ENCODE measurements around the gene GNAT2. TPM values are rescaled to one million over a fixed set of nuclear protein-coding genes. Genes with fewer than 3 reads are reported as not detected.
A peak's percentile ranks its signal among the peaks of the same experiment; 100 is the strongest.

Gene GNAT2
- total RNA-seq, 1 donor from 2014 or later: not detected

DNA sequence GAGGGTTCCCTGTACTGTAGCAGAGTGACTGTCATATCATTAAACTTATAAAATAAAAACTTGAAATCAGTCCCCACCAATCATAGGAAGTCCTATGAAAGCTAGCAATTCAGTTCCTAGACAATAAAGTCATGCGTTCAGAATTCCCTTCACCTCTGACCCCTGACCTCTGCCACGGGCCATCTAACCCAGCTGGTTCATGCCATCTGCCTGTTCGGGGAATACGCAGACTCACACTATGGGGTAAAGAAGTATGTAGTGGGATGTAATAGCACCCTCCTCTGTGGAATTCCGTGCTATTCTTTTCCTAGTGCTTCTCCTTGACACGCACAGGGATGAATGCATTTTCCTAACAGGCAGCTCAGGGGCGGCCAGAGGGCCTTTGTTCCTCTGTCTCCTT, 38.6 kb upstream of the GNAT2 start:
- peaks cover 22 to 34% (median 29%) of the 10 kb centered on the region in 3 donors for H3K36me3 ChIP-seq (ENCODE audit: control insufficient read depth in 3 of 3, insufficient read depth in 3 of 3, low read length in 3 of 3)
- no peaks in the 10 kb centered on the region for H3K27me3 ChIP-seq (ENCODE audit: control insufficient read depth in 3 of 3, insufficient read depth in 3 of 3, low read length in 3 of 3)
- H3K27ac ChIP-seq (ENCODE audit: low read depth, low read length): no peak overlapping the region

GRCh38 chr1:109657395-109657794, 38.0 kb upstream of the GNAT2 start:
- Histone ChIP-seq H3K4me3 (ENCODE audit: low read length in 3 of 3) (no peak overlapping the region), H3K9me3 (ENCODE audit: control insufficient read depth in 3 of 3, low read length in 3 of 3) (no peaks in the 10 kb centered on the region), H3K9ac (ENCODE audit: low read depth in 1 of 3, low read length in 3 of 3) (no peak overlapping the region), H3K27ac (ENCODE audit: low read depth, low read length) (no peak overlapping the region), H3K36me3 (ENCODE audit: control insufficient read depth in 3 of 3, insufficient read depth in 3 of 3, low read length in 3 of 3) (peaks cover 21 to 34% (median 29%) of the 10 kb centered on the region in 3 donors), H3K4me1 (ENCODE audit: control insufficient read depth in 3 of 3, insufficient read depth in 3 of 3, low read length in 3 of 3) (peaks cover 19 to 40% (median 23%) of the 10 kb centered on the region in 3 donors), H3K27me3 (ENCODE audit: control insufficient read depth in 3 of 3, insufficient read depth in 3 of 3, low read length in 3 of 3) (no peaks in the 10 kb centered on the region)

More for the DNA sequence above, 38.6 kb upstream of the GNAT2 start:
- H3K4me3 ChIP-seq (ENCODE audit: low read length in 3 of 3): no peak overlapping the region
- H3K9ac ChIP-seq (ENCODE audit: low read depth in 1 of 3, low read length in 3 of 3): peak overlapping the region in 1 of 3 donors; percentile 19
- H3K9me3 ChIP-seq (ENCODE audit: control insufficient read depth in 3 of 3, low read length in 3 of 3): no peaks in the 10 kb centered on the region
- H3K4me1 ChIP-seq (ENCODE audit: control insufficient read depth in 3 of 3, insufficient read depth in 3 of 3, low read length in 3 of 3): peaks cover 19 to 40% (median 24%) of the 10 kb centered on the region in 3 donors

GRCh38 chr1:109655615-109656519, 36.5 kb upstream of the GNAT2 start, which contains the start of gene GSTM4:
GSTM4 (plus strand) TSS chr1:109656099; CDS start chr1:109656390, 291 bp downstream.
- peaks cover 19 to 40% (median 23%) of the 10 kb centered on the region in 3 donors for H3K4me1 ChIP-seq (ENCODE audit: control insufficient read depth in 3 of 3, insufficient read depth in 3 of 3, low read length in 3 of 3)
- peak within 1 kb of the TSS; percentile 83 for H3K27ac ChIP-seq (ENCODE audit: low read depth, low read length)
- no peaks in the 10 kb centered on the region for H3K27me3 ChIP-seq (ENCODE audit: control insufficient read depth in 3 of 3, insufficient read depth in 3 of 3, low read length in 3 of 3)
- H3K4me3 ChIP-seq (ENCODE audit: low read length in 3 of 3): peak within 1 kb of the TSS; percentile 82 to 95 (median 93)
- H3K9ac ChIP-seq (ENCODE audit: low read depth in 1 of 3, low read length in 3 of 3): peak within 1 kb of the TSS; percentile 83 to 96 (median 95)
- H3K9me3 ChIP-seq (ENCODE audit: control insufficient read depth in 3 of 3, low read length in 3 of 3): no peaks in the 10 kb centered on the region
- H3K36me3 ChIP-seq (ENCODE audit: control insufficient read depth in 3 of 3, insufficient read depth in 3 of 3, low read length in 3 of 3): peaks cover 13 to 29% (median 17%) of the 10 kb centered on the region in 3 donors

DNA sequence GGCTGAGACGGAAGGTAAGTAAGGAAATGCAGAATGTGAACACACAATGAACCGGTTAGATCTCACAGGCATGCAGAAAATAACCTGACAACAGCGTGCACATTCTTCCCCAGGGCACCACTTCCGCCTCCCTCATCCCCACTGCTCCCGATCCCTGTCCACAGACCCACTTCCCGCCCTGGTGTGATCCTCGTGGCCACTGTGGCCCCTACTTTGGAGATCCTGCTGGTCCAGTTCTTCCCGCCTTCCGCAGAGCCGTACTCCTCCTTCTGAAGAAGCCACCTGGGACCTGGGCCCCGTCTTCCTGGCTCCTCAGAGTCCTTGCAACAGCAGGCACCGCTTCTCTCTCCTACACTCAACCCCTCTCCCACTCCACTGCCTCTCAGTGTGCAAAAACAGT, 35.1 kb upstream of the GNAT2 start:
- no peak overlapping the region for H3K4me3 ChIP-seq (ENCODE audit: low read length in 3 of 3)
- H3K9me3 ChIP-seq (ENCODE audit: control insufficient read depth in 3 of 3, low read length in 3 of 3): no peaks in the 10 kb centered on the region
- H3K4me1 ChIP-seq (ENCODE audit: control insufficient read depth in 3 of 3, insufficient read depth in 3 of 3, low read length in 3 of 3): peaks cover 19 to 40% (median 23%) of the 10 kb centered on the region in 3 donors
- peaks cover 2 to 20% (median 6%) of the 10 kb centered on the region in 3 donors for H3K36me3 ChIP-seq (ENCODE audit: control insufficient read depth in 3 of 3, insufficient read depth in 3 of 3, low read length in 3 of 3)
- H3K9ac ChIP-seq (ENCODE audit: low read depth in 1 of 3, low read length in 3 of 3): peak overlapping the region in 1 of 3 donors; percentile 25
- H3K27me3 ChIP-seq (ENCODE audit: control insufficient read depth in 3 of 3, insufficient read depth in 3 of 3, low read length in 3 of 3): no peaks in the 10 kb centered on the region
- peak overlapping the region; percentile 83 for H3K27ac ChIP-seq (ENCODE audit: low read depth, low read length)

GRCh38 chr1:109653306-109653705, 33.9 kb upstream of the GNAT2 start:
- Histone ChIP-seq H3K27me3 (ENCODE audit: control insufficient read depth in 3 of 3, insufficient read depth in 3 of 3, low read length in 3 of 3) (no peaks in the 10 kb centered on the region), H3K4me3 (ENCODE audit: low read length in 3 of 3) (no peak overlapping the region), H3K9ac (ENCODE audit: low read depth in 1 of 3, low read length in 3 of 3) (no peak overlapping the region), H3K9me3 (ENCODE audit: control insufficient read depth in 3 of 3, low read length in 3 of 3) (no peaks in the 10 kb centered on the region), H3K36me3 (ENCODE audit: control insufficient read depth in 3 of 3, insufficient read depth in 3 of 3, low read length in 3 of 3) (peaks cover 0 to 10% (median 3%) of the 10 kb centered on the region in 3 donors), H3K27ac (ENCODE audit: low read depth, low read length) (no peak overlapping the region), H3K4me1 (ENCODE audit: control insufficient read depth in 3 of 3, insufficient read depth in 3 of 3, low read length in 3 of 3) (peaks cover 16 to 37% (median 20%) of the 10 kb centered on the region in 3 donors)

GRCh38 chr1:109652402-109652801, 33.0 kb upstream of the GNAT2 start:
- H3K27ac ChIP-seq (ENCODE audit: low read depth, low read length): no peak overlapping the region
- H3K9me3 ChIP-seq (ENCODE audit: control insufficient read depth in 3 of 3, low read length in 3 of 3): no peaks in the 10 kb centered on the region
- H3K9ac ChIP-seq (ENCODE audit: low read depth in 1 of 3, low read length in 3 of 3): no peak overlapping the region
- no peak overlapping the region for H3K4me3 ChIP-seq (ENCODE audit: low read length in 3 of 3)
- peaks cover 0 to 2% (median 0%) of the 10 kb centered on the region in 3 donors for H3K36me3 ChIP-seq (ENCODE audit: control insufficient read depth in 3 of 3, insufficient read depth in 3 of 3, low read length in 3 of 3)
- peaks cover 12 to 31% (median 20%) of the 10 kb centered on the region in 3 donors for H3K4me1 ChIP-seq (ENCODE audit: control insufficient read depth in 3 of 3, insufficient read depth in 3 of 3, low read length in 3 of 3)
- no peaks in the 10 kb centered on the region for H3K27me3 ChIP-seq (ENCODE audit: control insufficient read depth in 3 of 3, insufficient read depth in 3 of 3, low read length in 3 of 3)

- Histone ChIP-seq H3K27ac (ENCODE audit: low read depth, low read length) (no peak overlapping the region), H3K9me3 (ENCODE audit: control insufficient read depth in 3 of 3, low read length in 3 of 3) (no peaks in the 10 kb centered on the region), H3K4me1 (ENCODE audit: control insufficient read depth in 3 of 3, insufficient read depth in 3 of 3, low read length in 3 of 3) (peaks cover 6 to 15% (median 13%) of the 10 kb centered on the region in 3 donors), H3K27me3 (ENCODE audit: control insufficient read depth in 3 of 3, insufficient read depth in 3 of 3, low read length in 3 of 3) (no peaks in the 10 kb centered on the region), H3K4me3 (ENCODE audit: low read length in 3 of 3) (no peak overlapping the region), H3K36me3 (ENCODE audit: control insufficient read depth in 3 of 3, insufficient read depth in 3 of 3, low read length in 3 of 3) (no peaks in the 10 kb centered on the region), H3K9ac (ENCODE audit: low read depth in 1 of 3, low read length in 3 of 3) (no peak overlapping the region)
Measured at GRCh38 chr1:109650609-109651008, 31.2 kb upstream of the GNAT2 start.

DNA sequence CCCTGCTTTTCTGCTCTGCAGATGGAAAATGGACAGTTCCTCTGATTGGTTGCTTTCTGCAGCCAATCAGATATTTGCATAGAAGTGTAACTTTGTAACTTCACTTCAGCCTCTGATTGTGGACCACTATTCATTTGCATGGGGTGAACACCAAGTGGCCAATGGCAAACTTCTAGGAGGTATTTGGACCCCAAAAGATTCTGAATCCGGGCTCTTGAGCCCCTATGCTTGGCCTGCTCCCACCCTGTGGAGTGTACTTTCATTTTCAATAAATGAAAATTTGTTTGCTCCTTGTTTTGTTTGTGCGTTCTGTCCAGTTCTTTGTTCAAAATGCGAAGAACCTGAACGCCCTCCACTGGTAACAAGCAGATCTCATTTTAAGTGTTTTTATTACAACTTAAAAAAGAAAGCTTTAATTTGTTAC, 30.1 kb upstream of the GNAT2 start:
- peak overlapping the region in 1 of 3 donors; percentile 10 for H3K9ac ChIP-seq (ENCODE audit: low read depth in 1 of 3, low read length in 3 of 3)
- H3K27me3 ChIP-seq (ENCODE audit: control insufficient read depth in 3 of 3, insufficient read depth in 3 of 3, low read length in 3 of 3): no peaks in the 10 kb centered on the region
- H3K4me1 ChIP-seq (ENCODE audit: control insufficient read depth in 3 of 3, insufficient read depth in 3 of 3, low read length in 3 of 3): peaks cover 0 to 4% (median 1%) of the 10 kb centered on the region in 3 donors
- H3K9me3 ChIP-seq (ENCODE audit: control insufficient read depth in 3 of 3, low read length in 3 of 3): no peaks in the 10 kb centered on the region
- peak overlapping the region; percentile 2 to 58 (median 41) for H3K4me3 ChIP-seq (ENCODE audit: low read length in 3 of 3)
- no peak overlapping the region for H3K27ac ChIP-seq (ENCODE audit: low read depth, low read length)
- no peaks in the 10 kb centered on the region for H3K36me3 ChIP-seq (ENCODE audit: control insufficient read depth in 3 of 3, insufficient read depth in 3 of 3, low read length in 3 of 3)

DNA sequence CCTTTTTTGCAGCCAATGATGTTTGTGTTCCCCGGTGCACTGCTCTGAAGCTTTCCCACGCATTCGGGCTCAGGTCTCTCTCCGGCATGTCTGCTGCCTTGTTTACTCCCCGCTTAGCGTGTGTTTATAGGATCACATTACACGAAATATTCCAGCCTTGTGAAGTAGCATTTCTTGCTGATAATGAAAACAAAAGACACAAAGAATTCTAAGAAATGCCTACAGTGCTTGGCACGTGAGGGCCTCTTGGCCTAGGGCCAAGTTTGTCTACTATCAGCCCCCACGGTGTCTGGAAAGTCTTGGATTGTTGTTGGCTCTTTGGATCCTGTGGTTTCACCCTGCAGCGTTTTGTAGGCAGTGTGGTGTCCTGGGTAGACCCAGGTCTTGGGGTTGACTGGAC, 25.3 kb upstream of the GNAT2 start:
- Histone ChIP-seq H3K9ac (ENCODE audit: low read depth in 1 of 3, low read length in 3 of 3) (no peak overlapping the region), H3K9me3 (ENCODE audit: control insufficient read depth in 3 of 3, low read length in 3 of 3) (no peaks in the 10 kb centered on the region), H3K4me1 (ENCODE audit: control insufficient read depth in 3 of 3, insufficient read depth in 3 of 3, low read length in 3 of 3) (peaks cover 2 to 10% (median 9%) of the 10 kb centered on the region in 3 donors)

More for the DNA sequence above, 25.3 kb upstream of the GNAT2 start:
- Histone ChIP-seq H3K4me3 (ENCODE audit: low read length in 3 of 3) (no peak overlapping the region), H3K27ac (ENCODE audit: low read depth, low read length) (no peak overlapping the region), H3K27me3 (ENCODE audit: control insufficient read depth in 3 of 3, insufficient read depth in 3 of 3, low read length in 3 of 3) (no peaks in the 10 kb centered on the region), H3K36me3 (ENCODE audit: control insufficient read depth in 3 of 3, insufficient read depth in 3 of 3, low read length in 3 of 3) (no peaks in the 10 kb centered on the region)
